ENCODE results near the gene PTPRN2. TPM values are rescaled to one million over a fixed set of nuclear protein-coding genes. Genes with fewer than 3 reads are reported as not detected.

The PTPRN2 gene
- total RNA-seq, 4 donors from 2014 or later = 2.0 to 9.5 (median 2.6) TPM

- TF ChIP-seq CTCF (IDR thresholded peaks at IDR 0.05) = no peak
- ATAC-seq (ENCODE audit: low FRiP score) (no peak), DNase-seq (ENCODE audit: low spot score) (no peak)
These were observed 259.9 kb downstream of the PTPRN2 start for GRCh38 chr7:158327571-158328180.

GRCh38 chr7:158327012-158327411, 260.6 kb downstream of the PTPRN2 start:
- no peak for TF ChIP-seq CTCF (IDR thresholded peaks at IDR 0.05)
- no peak for ATAC-seq (ENCODE audit: low FRiP score)
- DNase-seq (ENCODE audit: low spot score) = no peak

GRCh38 chr7:158325530-158326381, 261.9 kb downstream of the PTPRN2 start:
- DNase-seq (ENCODE audit: low spot score) (no peak), ATAC-seq (ENCODE audit: low FRiP score) (no peak)
- TF ChIP-seq CTCF (IDR thresholded peaks at IDR 0.05) = no peak

GRCh38 chr7:158324397-158325360, 262.9 kb downstream of the PTPRN2 start:
- DNase-seq (ENCODE audit: low spot score) (no peak), ATAC-seq (ENCODE audit: low FRiP score) (no peak)
- TF ChIP-seq CTCF (IDR thresholded peaks at IDR 0.05) = no peak

GRCh38 chr7:158323741-158324396, 263.8 kb downstream of the PTPRN2 start:
- DNase-seq (ENCODE audit: low spot score) (no peak), ATAC-seq (ENCODE audit: low FRiP score) (no peak)
- no peak for TF ChIP-seq CTCF (IDR thresholded peaks at IDR 0.05)

All from omental fat pad (tissue), 4 donors.